Left lung (tissue), 10 donors: ENCODE measurements around the gene MAP1B. TPM values are rescaled to one million over a fixed set of nuclear protein-coding genes. Genes with fewer than 3 reads are reported as not detected.

Experiments
- ATAC-seq: fragments of 200-7000 bp; cut with Tn5 transposase; one replicate; pipeline ENCODE4 v1.9.1; 2020; ENCODE audit warnings: moderate library complexity
- DNase-seq, 4 donors: peaks; one replicate each; pipeline ENCODE4 v3.0.0-alpha.2; 2013 to 2020
- H3K27ac ChIP-seq, 2 donors: fragments of 200-600 bp; sonication (generic) in 1 of 2; one replicate each; pipeline versions ENCODE4 v1.5.0 to v1.8.0; 2020 to 2021
- H3K27me3 ChIP-seq, 2 donors: fragments of 200-600 bp; sonication (generic) in 1 of 2; one replicate each; pipeline versions ENCODE4 v1.5.0 to v1.8.0; 2020 to 2021
- H3K36me3 ChIP-seq, 2 donors: fragments of 200-600 bp; sonication (generic) in 1 of 2; one replicate each; pipeline versions ENCODE4 v1.5.0 to v1.8.0; 2020 to 2021
- H3K4me1 ChIP-seq, 2 donors: fragments of 200-600 bp; one replicate each; pipeline ENCODE4 v1.8.0; 2021
- H3K4me3 ChIP-seq, 2 donors: fragments of 200-600 bp; sonication (generic) in 1 of 2; one replicate each; pipeline versions ENCODE4 v1.5.0 to v1.8.0; 2020 to 2021; ENCODE audit warnings: mild to moderate bottlenecking in 1 of 2
- H3K9me3 ChIP-seq, 2 donors: fragments of 200-600 bp; sonication (generic) in 1 of 2; one replicate each; pipeline versions ENCODE4 v1.5.0 to v1.8.0; 2020 to 2021
- CTCF ChIP-seq, 2 donors: fragments of 200-600 bp; sonication (generic) in 1 of 2; IDR thresholded peaks; one replicate each; pipeline versions ENCODE4 v1.5.0 to v1.8.0; 2021; ENCODE audit warnings: antibody characterized with exemption in 2 of 2
- intact Hi-C, 2 donors: fragments of 100-400 bp; cut with DNase I; formaldehyde crosslinking; loops; one replicate each; pipeline versions ENCODE4 v1.11.2 to v1.14.2; 2022
- polyA plus RNA-seq, 6 donors: library from polyadenylated mRNA; unstranded; fragments of 120-200 nt; gene quantifications; one replicate each; pipeline ENCODE4 v1.2.1, GENCODE V29; 2013; ENCODE audit not compliant: insufficient read length in 6 of 6
- total RNA-seq, 2 donors: library from RNA; stranded (reverse); fragmentation: NEBNext Ultra II Directional; extraction: Animal tissue kit (Norgen Biotek cat#: 25700); gene quantifications; one replicate each; pipeline ENCODE4 v1.2.1, GENCODE V29; 2021
- donor health status: DM: no; HTN: yes; CAD: no.
- donor health status: DM: no; HTN: no; CAD: no.

Gene MAP1B
- total and polyA plus RNA-seq, 8 donors = 14.6 to 62.6 (median 23.3) TPM

DNA sequence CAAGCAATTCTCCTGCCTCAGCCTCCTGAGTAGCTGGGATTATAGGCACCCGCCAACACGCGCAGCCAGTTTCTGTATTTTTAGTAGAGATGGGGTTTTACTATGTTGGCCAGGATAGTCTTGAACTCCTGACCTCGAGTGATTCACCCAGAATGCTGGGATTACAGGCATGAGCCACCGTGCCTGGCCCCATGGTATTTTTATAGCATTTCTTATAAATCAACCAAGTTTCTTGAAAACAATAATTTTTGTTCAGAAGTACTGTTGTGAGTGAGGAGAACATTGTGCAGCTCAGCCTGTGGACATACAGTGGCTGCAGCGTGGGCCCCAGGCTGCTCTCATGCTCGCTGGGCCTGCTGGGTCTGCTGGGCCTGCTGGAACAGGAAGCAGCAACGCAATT lies 45.3 kb downstream of the MAP1B start:
- DNase-seq = no peak
- intact Hi-C loops = no loop called here
- Histone ChIP-seq H3K27ac (no peak overlapping the region), H3K9me3 (no peaks in the 10 kb centered on the region), H3K36me3 (no peaks in the 10 kb centered on the region), H3K27me3 (no peaks in the 10 kb centered on the region), H3K4me3 (no peak overlapping the region), H3K4me1 (no peaks in the 10 kb centered on the region)
- no peak for ATAC-seq
- TF ChIP-seq CTCF (IDR thresholded peaks at IDR 0.05) = no peak

GRCh38 chr5:72153551-72153950 lies 46.3 kb downstream of the MAP1B start:
- no peaks in the 10 kb centered on the region for H3K36me3 ChIP-seq
- no peak for DNase-seq
- H3K4me3 ChIP-seq = no peak overlapping the region
- ATAC-seq = no peak
- no peaks in the 10 kb centered on the region for H3K27me3 ChIP-seq
- no peak overlapping the region for H3K27ac ChIP-seq
- H3K9me3 ChIP-seq = no peaks in the 10 kb centered on the region
- TF ChIP-seq CTCF (IDR thresholded peaks at IDR 0.05) = no peak
- intact Hi-C loops = no loop called here
- no peaks in the 10 kb centered on the region for H3K4me1 ChIP-seq

- ATAC-seq (no peak), DNase-seq (no peak)
- Histone ChIP-seq H3K27ac (no peak overlapping the region), H3K4me1 (no peaks in the 10 kb centered on the region), H3K4me3 (no peak overlapping the region), H3K27me3 (no peaks in the 10 kb centered on the region), H3K36me3 (no peaks in the 10 kb centered on the region), H3K9me3 (no peaks in the 10 kb centered on the region)
- no peak for TF ChIP-seq CTCF (IDR thresholded peaks at IDR 0.05)
- intact Hi-C loops = no loop called here
Observed at GRCh38 chr5:72154076-72154756, 46.9 kb downstream of the MAP1B start.

- H3K9me3 ChIP-seq = no peaks in the 10 kb centered on the region
- ATAC-seq (peak; percentile 62), DNase-seq (no peak)
- no peaks in the 10 kb centered on the region for H3K27me3 ChIP-seq
- H3K4me3 ChIP-seq = no peak overlapping the region
- TF ChIP-seq CTCF (IDR thresholded peaks at IDR 0.05) = no peak
- no peaks in the 10 kb centered on the region for H3K4me1 ChIP-seq
- no peaks in the 10 kb centered on the region for H3K36me3 ChIP-seq
- peak overlapping the region in 1 of 2 donors; percentile 16 for H3K27ac ChIP-seq
- intact Hi-C loops = no loop called here
Observed at GRCh38 chr5:72156946-72157624, 49.8 kb downstream of the MAP1B start.

GRCh38 chr5:72157625-72157962 lies 50.3 kb downstream of the MAP1B start:
- intact Hi-C loops = no loop called here

More at GRCh38 chr5:72157625-72157962, 50.3 kb downstream of the MAP1B start:
- no peaks in the 10 kb centered on the region for H3K4me1 ChIP-seq
- H3K9me3 ChIP-seq = no peaks in the 10 kb centered on the region
- ATAC-seq (no peak), DNase-seq (no peak)
- H3K27ac ChIP-seq = peak overlapping the region in 1 of 2 donors; percentile 16
- H3K27me3 ChIP-seq = no peaks in the 10 kb centered on the region
- H3K4me3 ChIP-seq = no peak overlapping the region
- H3K36me3 ChIP-seq = no peaks in the 10 kb centered on the region
- TF ChIP-seq CTCF (IDR thresholded peaks at IDR 0.05) = no peak
